Measurements from ENCODE around the gene HS3ST5.
A peak's percentile ranks its signal among the peaks of the same experiment; 100 is the strongest.
"Not testable (repeated sequence)": the region's sequence is repeated elsewhere in the genome, so short reads cannot be mapped to it uniquely, and the experiment has no call there.

Gene HS3ST5

GRCh38 chr6:114024746-114025145 lies 318.1 kb downstream of the HS3ST5 start:
- DNase-seq = no peak

GRCh38 chr6:114020196-114020595 lies 322.6 kb downstream of the HS3ST5 start:
- intact Hi-C loops (cut with DNase I) = no loop called here

More at GRCh38 chr6:114024746-114025145, 318.1 kb downstream of the HS3ST5 start:
- intact Hi-C loops (cut with DNase I) = no loop called here

GRCh38 chr6:114017146-114017545 lies 325.7 kb downstream of the HS3ST5 start:
- not testable (repeated sequence) for DNase-seq

More at GRCh38 chr6:114020196-114020595, 322.6 kb downstream of the HS3ST5 start:
- DNase-seq = peak in 5 of 10 donors; percentile 12 to 86 (median 70)

GRCh38 chr6:114014106-114014505 lies 328.7 kb downstream of the HS3ST5 start:
- DNase-seq; intact Hi-C loops (cut with DNase I): not testable (repeated sequence)

More at GRCh38 chr6:114017146-114017545, 325.7 kb downstream of the HS3ST5 start:
- intact Hi-C loops (cut with DNase I) = not testable (repeated sequence)

GRCh38 chr6:114011486-114011885 lies 331.3 kb downstream of the HS3ST5 start:
- DNase-seq; intact Hi-C loops (cut with DNase I): not testable (repeated sequence)

- no peak for DNase-seq
- intact Hi-C loops (cut with DNase I) = no loop called here
These were observed 332.3 kb downstream of the HS3ST5 start for GRCh38 chr6:114010540-114010939.

- DNase-seq = no peak
- intact Hi-C loops (cut with DNase I) = no loop called here
These were observed 333.6 kb downstream of the HS3ST5 start for GRCh38 chr6:114009192-114009591.

GRCh38 chr6:114008331-114008730 lies 334.5 kb downstream of the HS3ST5 start:
- DNase-seq = no peak
- intact Hi-C loops (cut with DNase I) = no loop called here

- intact Hi-C loops (cut with DNase I) = no loop called here
- no peak for DNase-seq
These were observed 335.3 kb downstream of the HS3ST5 start for GRCh38 chr6:114007516-114007915.

Measured in posterior cingulate gyrus (tissue), 11 donors.